Gastrocnemius medialis (tissue), 4 donors: Measurements from ENCODE around the gene ART5. TPM values are rescaled to one million over a fixed set of nuclear protein-coding genes. Genes with fewer than 3 reads are reported as not detected.

Experiments
- ATAC-seq, 2 donors: fragments of 150-250 bp; one replicate each; pipeline ENCODE4 v1.9.1; 2016
- DNase-seq, 2 donors: peaks; one replicate each; pipeline ENCODE4 v3.0.0-alpha.2; 2019
- H3K27ac ChIP-seq, 4 donors: fragments of 200-600 bp; sonication (generic); 1 replicate in 1 of 4; 2 replicates in 3 of 4; pipeline ENCODE4 v1.5.1; 2016 to 2018; ENCODE audit warnings: mild to moderate bottlenecking in 2 of 4, moderate library complexity in 1 of 4
- H3K27me3 ChIP-seq, 3 donors: fragments of 200-600 bp; sonication (generic) in 2 of 3; 1 replicate in 1 of 3; 2 replicates in 2 of 3; pipeline versions ENCODE4 v1.5.1 to v1.6.0; 2016 to 2019; ENCODE audit warnings: mild to moderate bottlenecking in 1 of 3, moderate library complexity in 1 of 3
- H3K36me3 ChIP-seq, 2 donors: fragments of 200-600 bp; sonication (generic) in 1 of 2; one replicate each; pipeline ENCODE4 v1.5.1; 2017 to 2018
- H3K4me1 ChIP-seq, 2 donors: fragments of 200-600 bp; sonication (generic) in 1 of 2; one replicate each; pipeline ENCODE4 v1.5.1; 2016 to 2017; ENCODE audit warnings: mild to moderate bottlenecking in 2 of 2
- H3K4me3 ChIP-seq, 4 donors: fragments of 200-600 bp; sonication (generic) in 3 of 4; 1 replicate in 1 of 4; 2 replicates in 3 of 4; pipeline ENCODE4 v1.5.1; 2016 to 2019; ENCODE audit warnings: mild to moderate bottlenecking in 2 of 4
- H3K9me3 ChIP-seq, 3 donors: fragments of 200-600 bp; sonication (generic) in 2 of 3; 1 replicate in 1 of 3; 2 replicates in 2 of 3; pipeline ENCODE4 v1.5.1; 2016 to 2019
- POLR2A ChIP-seq, 2 donors: fragments of 450-650 bp; IDR thresholded peaks; one replicate each; pipeline ENCODE4 v1.6.1; 2017; ENCODE audit warnings: antibody characterized with exemption in 2 of 2, mild to moderate bottlenecking in 2 of 2, moderate library complexity in 2 of 2
- in situ Hi-C, 4 donors: fragments of 200-750 bp; cut with MboI; loops; one replicate each; pipeline versions ENCODE4 v1.15.0 to v1.8.0; 2017; ENCODE audit warnings: low sequenced_read_pairs in 4 of 4
- intact Hi-C: fragments of 100-400 bp; cut with DNase I; formaldehyde crosslinking; loops from one replicate; pipeline ENCODE4 v1.15.1; 2023; ENCODE audit warnings: low total_unique reads
- total RNA-seq, 4 donors: library from RNA; depleted of rRNA; stranded (reverse); fragments of >200 nt; gene quantifications; one replicate each; pipeline versions ENCODE4 v1.1.0 to v1.2.3, GENCODE V29; 2016
- TF ChIP-seq, protein P1 (sequence below), 5 experiments: fragments of 450-650 bp in 3 of 5; fragments of 200-600 bp in 2 of 5; sonication (generic) in 2 of 5; IDR thresholded peaks in 4 of 5; conservative IDR thresholded peaks in 1 of 5; 1 replicate in 4 of 5; 2 replicates in 1 of 5; pipeline ENCODE4 v1.5.1; 2016 to 2019; ENCODE audit warnings: antibody characterized with exemption in 5 of 5, mild to moderate bottlenecking in 3 of 5, moderate library complexity in 3 of 5

Gene ART5
- total RNA-seq, 4 donors from 2014 or later, result 1.1 to 8.5 (median 2.2) TPM

DNA sequence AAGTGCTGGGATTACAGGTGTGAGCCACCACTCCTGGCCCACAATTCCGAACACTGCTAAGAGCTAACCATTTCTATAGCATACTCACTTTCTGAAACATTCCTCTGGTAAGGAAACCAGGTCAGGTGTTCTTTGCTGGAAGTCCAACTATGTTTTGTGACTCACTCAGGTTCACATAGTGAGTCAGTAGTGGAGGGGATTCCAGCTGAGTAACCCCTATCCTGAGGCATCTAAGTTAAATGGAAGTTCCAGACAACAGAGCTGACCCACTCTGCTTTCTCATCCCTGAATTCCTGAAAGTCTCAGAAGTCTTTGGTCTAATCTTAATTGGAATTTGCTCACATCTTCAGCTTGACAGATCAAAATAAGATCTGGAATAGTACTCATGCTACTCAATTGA is 32.4 kb upstream of the ART5 start:
- Histone ChIP-seq H3K36me3 (peaks cover 3 to 72% of the 10 kb centered on the region in 2 donors), H3K27ac (no peak overlapping the region), H3K4me1 (no peaks in the 10 kb centered on the region), H3K27me3 (no peaks in the 10 kb centered on the region), H3K9me3 (no peaks in the 10 kb centered on the region), H3K4me3 (no peak overlapping the region)
- in situ Hi-C loops, result no loop called here
- DNase-seq (no peak), ATAC-seq (no peak)
- intact Hi-C loops, result no loop called here
- TF ChIP-seq POLR2A (IDR thresholded peaks at IDR 0.05), result no peak
- TF ChIP-seq, protein P1, sequence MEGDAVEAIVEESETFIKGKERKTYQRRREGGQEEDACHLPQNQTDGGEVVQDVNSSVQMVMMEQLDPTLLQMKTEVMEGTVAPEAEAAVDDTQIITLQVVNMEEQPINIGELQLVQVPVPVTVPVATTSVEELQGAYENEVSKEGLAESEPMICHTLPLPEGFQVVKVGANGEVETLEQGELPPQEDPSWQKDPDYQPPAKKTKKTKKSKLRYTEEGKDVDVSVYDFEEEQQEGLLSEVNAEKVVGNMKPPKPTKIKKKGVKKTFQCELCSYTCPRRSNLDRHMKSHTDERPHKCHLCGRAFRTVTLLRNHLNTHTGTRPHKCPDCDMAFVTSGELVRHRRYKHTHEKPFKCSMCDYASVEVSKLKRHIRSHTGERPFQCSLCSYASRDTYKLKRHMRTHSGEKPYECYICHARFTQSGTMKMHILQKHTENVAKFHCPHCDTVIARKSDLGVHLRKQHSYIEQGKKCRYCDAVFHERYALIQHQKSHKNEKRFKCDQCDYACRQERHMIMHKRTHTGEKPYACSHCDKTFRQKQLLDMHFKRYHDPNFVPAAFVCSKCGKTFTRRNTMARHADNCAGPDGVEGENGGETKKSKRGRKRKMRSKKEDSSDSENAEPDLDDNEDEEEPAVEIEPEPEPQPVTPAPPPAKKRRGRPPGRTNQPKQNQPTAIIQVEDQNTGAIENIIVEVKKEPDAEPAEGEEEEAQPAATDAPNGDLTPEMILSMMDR (IDR thresholded peaks at IDR 0.05 in 4 of 5, conservative IDR thresholded peaks at IDR 0.05 in 1 of 5), result no peak

DNA sequence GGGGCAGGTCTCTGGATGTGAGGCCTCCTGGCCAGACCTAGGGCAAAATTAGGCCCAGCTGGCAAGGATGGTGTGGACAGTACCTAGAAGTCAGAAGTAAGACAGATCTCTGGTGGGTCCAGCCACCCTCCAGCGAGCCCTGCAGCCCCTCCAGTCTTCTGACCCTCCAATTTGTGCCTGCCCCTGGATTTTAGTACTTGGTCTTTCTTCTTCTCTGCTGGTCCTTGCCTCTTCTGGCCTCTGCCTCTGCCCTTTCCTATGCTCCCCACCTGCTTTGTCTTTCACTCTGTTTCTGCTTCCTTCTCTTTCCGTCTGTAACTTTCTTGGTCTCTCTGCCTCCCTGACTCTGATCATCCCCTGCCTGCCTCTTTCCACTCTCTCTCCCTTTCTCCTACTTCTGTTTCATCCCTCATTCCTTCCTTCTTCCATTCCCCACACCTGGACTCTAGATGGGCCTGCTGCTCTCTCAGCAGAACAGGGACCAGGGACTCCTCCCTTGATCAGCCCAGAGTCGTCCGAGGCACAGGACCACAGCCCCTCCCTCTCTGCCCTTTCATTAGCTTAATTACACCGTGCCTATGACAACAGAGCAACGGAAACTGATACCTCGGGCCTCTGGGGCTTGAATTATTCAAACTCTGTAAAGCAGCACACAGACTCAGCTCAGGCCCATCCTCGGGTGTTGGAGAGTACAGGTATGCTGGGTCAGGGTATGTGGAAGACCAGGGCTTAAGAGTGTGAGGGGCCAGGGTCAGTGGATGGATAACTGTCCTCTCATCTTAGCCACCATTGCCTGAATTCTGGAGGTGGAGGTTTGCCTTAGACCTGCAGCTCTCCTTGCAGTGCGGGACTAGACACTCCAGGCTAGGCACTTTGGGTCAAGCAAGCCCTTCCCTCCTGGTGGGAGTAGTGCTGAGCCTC is 29.8 kb upstream of the ART5 start, which contains the start of gene CHRNA10:
CHRNA10 (minus strand) TSS at position 51 of the 921 bp plus-strand sequence. CDS start 72 bp downstream, outside the sequence.
- Histone ChIP-seq H3K9me3 (no peaks in the 10 kb centered on the region), H3K36me3 (peaks cover 3 to 51% of the 10 kb centered on the region in 2 donors), H3K27ac (no peak within 1 kb of the TSS), H3K4me1 (no peaks in the 10 kb centered on the region), H3K27me3 (no peaks in the 10 kb centered on the region), H3K4me3 (no peak within 1 kb of the TSS)
- intact Hi-C loops (no loop called here), in situ Hi-C loops (no loop called here)
- ATAC-seq (peak in 1 of 2 donors; percentile 7), DNase-seq (no peak)
- no peak for TF ChIP-seq POLR2A (IDR thresholded peaks at IDR 0.05)
- TF ChIP-seq, protein P1 (IDR thresholded peaks at IDR 0.05 in 4 of 5, conservative IDR thresholded peaks at IDR 0.05 in 1 of 5), result no peak

DNA sequence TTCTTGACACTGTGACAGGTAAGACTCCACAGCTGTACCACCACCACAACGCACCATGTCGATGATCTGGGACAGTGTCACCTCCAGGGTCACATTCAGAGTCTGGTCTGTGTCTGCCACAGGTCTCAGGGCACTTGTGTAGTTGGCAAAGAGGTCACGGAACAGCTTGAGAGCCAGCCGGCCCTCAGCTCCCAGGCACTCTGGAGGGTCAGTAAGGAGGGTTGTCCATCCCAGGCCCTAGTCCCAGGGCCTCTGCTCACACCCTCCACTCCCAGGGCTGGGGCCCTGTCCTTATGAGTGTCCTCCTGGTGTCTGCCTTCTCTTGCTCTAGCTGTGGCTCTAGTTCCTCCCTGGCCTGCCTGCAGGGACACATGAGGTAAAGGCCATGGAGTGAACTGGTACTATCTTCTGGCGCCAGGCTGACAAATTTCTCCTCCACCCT is 28.0 kb upstream of the ART5 start:
- Histone ChIP-seq H3K4me1 (peaks cover 0 to 3% of the 10 kb centered on the region in 2 donors), H3K27ac (peak overlapping the region in 2 of 4 donors; percentile 9 to 13), H3K9me3 (no peaks in the 10 kb centered on the region), H3K4me3 (no peak overlapping the region), H3K36me3 (peaks cover 3 to 51% of the 10 kb centered on the region in 2 donors), H3K27me3 (no peaks in the 10 kb centered on the region)
- no peak for TF ChIP-seq POLR2A (IDR thresholded peaks at IDR 0.05)
- TF ChIP-seq, protein P1 (IDR thresholded peaks at IDR 0.05 in 4 of 5, conservative IDR thresholded peaks at IDR 0.05 in 1 of 5), result no peak
- ATAC-seq, result no peak
- in situ Hi-C loops, result no loop called here
- intact Hi-C loops, result no loop called here
- DNase-seq, result no peak

DNA sequence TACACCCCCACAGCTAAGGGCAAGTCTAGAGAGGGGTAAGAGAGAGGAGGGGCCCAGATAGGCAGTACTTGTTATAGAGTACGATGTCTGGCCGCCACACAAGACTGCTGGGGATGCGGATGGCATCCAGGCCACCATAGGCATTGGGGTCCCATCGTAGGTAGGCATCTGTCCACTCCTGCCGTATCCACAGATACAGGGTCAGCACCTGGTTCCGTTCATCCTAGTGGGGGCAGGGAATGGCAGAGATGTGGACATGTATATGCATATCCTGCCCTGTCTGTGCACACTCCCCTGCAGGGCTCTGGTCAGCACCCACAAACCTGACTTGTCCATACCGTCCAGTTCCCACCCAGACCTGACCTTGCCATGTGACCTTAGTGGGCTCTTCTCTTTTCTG is 27.3 kb upstream of the ART5 start:
- DNase-seq (no peak), ATAC-seq (no peak)
- peaks cover 3 to 51% of the 10 kb centered on the region in 2 donors for H3K36me3 ChIP-seq
- in situ Hi-C loops, result no loop called here
- H3K27ac ChIP-seq, result no peak overlapping the region
- H3K4me1 ChIP-seq, result peaks cover 0 to 3% of the 10 kb centered on the region in 2 donors
- no peaks in the 10 kb centered on the region for H3K9me3 ChIP-seq
- H3K4me3 ChIP-seq, result no peak overlapping the region
- TF ChIP-seq POLR2A (IDR thresholded peaks at IDR 0.05), result no peak
- TF ChIP-seq, protein P1 (IDR thresholded peaks at IDR 0.05 in 4 of 5, conservative IDR thresholded peaks at IDR 0.05 in 1 of 5), result no peak
- intact Hi-C loops, result no loop called here
- no peaks in the 10 kb centered on the region for H3K27me3 ChIP-seq
